Keratinocyte (primary cell): ENCODE data around the gene ARMC9. TPM values are rescaled to one million over a fixed set of nuclear protein-coding genes. Genes with fewer than 3 reads are reported as not detected.
"Not testable (repeated sequence)": the region's sequence is repeated elsewhere in the genome, so short reads cannot be mapped to it uniquely, and the experiment has no call there.

Experiments
- DNase-seq: peaks from one replicate; pipeline ENCODE4 v3.0.0-alpha.2; 2011; ENCODE audit warnings: low read depth, missing footprints, low spot score
- FAIRE-seq: peaks from 2 replicates; lab custom pipeline; 2011; peaks lifted over from hg19 to GRCh38; lab: Jason Lieb, UNC
- H2AFZ ChIP-seq: 2 replicates; pipeline ENCODE4 v1.6.0; 2012; ENCODE audit warnings: low read length, control low read depth, inconsistent platforms; ENCODE audit not compliant: control insufficient read depth
- H3K27ac ChIP-seq: 2 replicates; pipeline ENCODE4 v1.5.1; 2011; ENCODE audit warnings: low read length; ENCODE audit not compliant: control insufficient read depth, insufficient read depth
- H3K27me3 ChIP-seq: 3 replicates; pipeline ENCODE4 v1.6.0; 2011; ENCODE audit warnings: low read length; ENCODE audit not compliant: control insufficient read depth, insufficient read depth; ENCODE audit errors: extremely low read depth
- H3K36me3 ChIP-seq, 2 experiments: 2 replicates in 1 of 2; 3 replicates in 1 of 2; pipeline ENCODE4 v1.5.1; 2011; ENCODE audit warnings: low read length in 2 of 2, mild to moderate bottlenecking in 1 of 2; ENCODE audit not compliant: control insufficient read depth in 2 of 2, insufficient read depth in 2 of 2; ENCODE audit errors: extremely low read depth in 1 of 2
- H3K4me1 ChIP-seq: 3 replicates; pipeline ENCODE4 v1.5.1; 2011; ENCODE audit warnings: low read length; ENCODE audit not compliant: control insufficient read depth, insufficient read depth; ENCODE audit errors: extremely low read depth
- H3K4me2 ChIP-seq: 3 replicates; pipeline ENCODE4 v1.6.0; 2011; ENCODE audit warnings: low read depth, low read length; ENCODE audit not compliant: control insufficient read depth, insufficient read depth; ENCODE audit errors: extremely low read depth
- H3K4me3 ChIP-seq, 3 experiments: fragments of 200-600 bp in 1 of 3; sonication (generic) in 1 of 3; 2 replicates in 2 of 3; 3 replicates in 1 of 3; pipeline ENCODE4 v1.5.1; 2011 to 2016; ENCODE audit warnings: low read length in 3 of 3, mild to moderate bottlenecking in 3 of 3, control low read depth in 2 of 3, inconsistent platforms in 1 of 3, low read depth in 1 of 3, mixed read lengths in 1 of 3, mixed run types in 1 of 3, moderate library complexity in 1 of 3; ENCODE audit not compliant: control insufficient read depth in 2 of 3, insufficient read depth in 2 of 3; ENCODE audit errors: extremely low read depth in 1 of 3
- H3K79me2 ChIP-seq: 2 replicates; pipeline ENCODE4 v1.6.0; 2012; ENCODE audit warnings: low read length; ENCODE audit not compliant: control insufficient read depth, insufficient read depth
- H3K9ac ChIP-seq: 3 replicates; pipeline ENCODE4 v1.6.0; 2011; ENCODE audit warnings: low read length; ENCODE audit not compliant: control insufficient read depth, insufficient read depth; ENCODE audit errors: extremely low read depth
- H3K9me1 ChIP-seq: 3 replicates; pipeline ENCODE4 v1.6.0; 2011; ENCODE audit warnings: low read length; ENCODE audit not compliant: control insufficient read depth, insufficient read depth; ENCODE audit errors: extremely low read depth
- H3K9me3 ChIP-seq: 2 replicates; pipeline ENCODE4 v1.5.1; 2012; ENCODE audit warnings: low read depth, low read length; ENCODE audit not compliant: control insufficient read depth
- H4K20me1 ChIP-seq: 3 replicates; pipeline ENCODE4 v1.6.0; 2011; ENCODE audit warnings: low read length; ENCODE audit not compliant: control insufficient read depth, insufficient read depth; ENCODE audit errors: extremely low read depth
- dilution Hi-C: fragments of 300-500 bp; cut with MboI; formaldehyde crosslinking; loops from one replicate; pipeline ENCODE4 v1.7.0; 2020; ENCODE audit warnings: low sequenced_read_pairs; ENCODE audit not compliant: extremely low pct_ligation_motif_present
- polyA plus RNA-seq, 5 experiments: library from polyadenylated mRNA; depleted of rRNA in 3 of 5; stranded (reverse) in 3 of 5; stranded (forward) in 1 of 5; unstranded in 1 of 5; fragments of >200 nt; gene quantifications; 1 replicate in 1 of 5; 2 replicates in 3 of 5; 3 replicates in 1 of 5; pipeline versions ENCODE4 v1.2.1 to v1.2.3, GENCODE V29; 2011 to 2012; ENCODE audit warnings: missing spikeins in 2 of 5, low read depth in 1 of 5, low replicate concordance in 1 of 5
- TF ChIP-seq, protein P1 (sequence below), 3 experiments: IDR thresholded peaks in 1 of 3; conservative IDR thresholded peaks in 1 of 3; optimal IDR thresholded peaks in 1 of 3; 2 replicates in 2 of 3; 3 replicates in 1 of 3; pipeline versions ENCODE3 to v1.5.1; 2011; ENCODE audit warnings: low read length in 3 of 3, mild to moderate bottlenecking in 3 of 3, moderate library complexity in 2 of 3, control low read depth in 1 of 3, inconsistent platforms in 1 of 3; ENCODE audit not compliant: insufficient read depth in 2 of 3; ENCODE audit errors: extremely low read depth in 1 of 3

Gene ARMC9
- polyA plus RNA-seq, 1 donor (not counting 4 experiments of a cell fraction or from before 2014, with no cell fraction given) = 16.2 TPM

DNA sequence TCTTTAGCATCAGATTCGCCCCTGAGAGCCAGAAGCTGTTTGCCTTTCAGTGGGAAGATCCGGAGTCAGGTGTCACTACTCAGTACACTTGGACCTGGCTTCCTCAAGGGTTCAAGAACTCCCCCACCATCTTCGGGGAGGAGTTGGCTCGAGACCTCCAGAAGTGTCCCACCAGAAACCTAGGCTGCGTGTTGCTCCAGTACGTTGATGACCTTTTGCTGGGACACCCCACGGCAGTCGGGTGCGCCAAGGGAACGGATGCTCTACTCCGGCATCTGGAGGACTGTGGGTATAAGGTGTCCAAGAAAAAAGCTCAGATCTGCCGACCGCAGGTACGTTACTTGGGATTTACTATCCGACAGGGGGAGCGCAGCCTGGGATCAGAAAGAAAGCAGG is 205.8 kb downstream of the ARMC9 start:
- H2AFZ ChIP-seq, dilution Hi-C loops: not testable (repeated sequence)

GRCh38 chr2:231405601-231406367 is 207.4 kb downstream of the ARMC9 start:
- H3K27me3 ChIP-seq, FAIRE-seq, dilution Hi-C loops, H3K36me3 ChIP-seq, H3K79me2 ChIP-seq, H3K4me2 ChIP-seq, H3K9me1 ChIP-seq, H3K4me1 ChIP-seq, H3K27ac ChIP-seq, H3K4me3 ChIP-seq, H4K20me1 ChIP-seq, H3K9me3 ChIP-seq, DNase-seq: not testable (repeated sequence)
- Histone ChIP-seq H2AFZ (peak overlapping the region; percentile 80), H3K9ac (peak overlapping the region; percentile 22)
- TF ChIP-seq, protein P1, sequence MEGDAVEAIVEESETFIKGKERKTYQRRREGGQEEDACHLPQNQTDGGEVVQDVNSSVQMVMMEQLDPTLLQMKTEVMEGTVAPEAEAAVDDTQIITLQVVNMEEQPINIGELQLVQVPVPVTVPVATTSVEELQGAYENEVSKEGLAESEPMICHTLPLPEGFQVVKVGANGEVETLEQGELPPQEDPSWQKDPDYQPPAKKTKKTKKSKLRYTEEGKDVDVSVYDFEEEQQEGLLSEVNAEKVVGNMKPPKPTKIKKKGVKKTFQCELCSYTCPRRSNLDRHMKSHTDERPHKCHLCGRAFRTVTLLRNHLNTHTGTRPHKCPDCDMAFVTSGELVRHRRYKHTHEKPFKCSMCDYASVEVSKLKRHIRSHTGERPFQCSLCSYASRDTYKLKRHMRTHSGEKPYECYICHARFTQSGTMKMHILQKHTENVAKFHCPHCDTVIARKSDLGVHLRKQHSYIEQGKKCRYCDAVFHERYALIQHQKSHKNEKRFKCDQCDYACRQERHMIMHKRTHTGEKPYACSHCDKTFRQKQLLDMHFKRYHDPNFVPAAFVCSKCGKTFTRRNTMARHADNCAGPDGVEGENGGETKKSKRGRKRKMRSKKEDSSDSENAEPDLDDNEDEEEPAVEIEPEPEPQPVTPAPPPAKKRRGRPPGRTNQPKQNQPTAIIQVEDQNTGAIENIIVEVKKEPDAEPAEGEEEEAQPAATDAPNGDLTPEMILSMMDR (optimal IDR thresholded peaks at IDR 0.05 in 1 of 3, IDR thresholded peaks at IDR 0.05 in 1 of 3, conservative IDR thresholded peaks at IDR 0.05 in 1 of 3; ENCODE audit: extremely low read depth in 1 of 3, insufficient read depth in 2 of 3, low read length in 3 of 3) = peak; percentile 7 to 34 (median 24)

More for the DNA sequence above, 205.8 kb downstream of the ARMC9 start:
- H4K20me1 ChIP-seq, H3K79me2 ChIP-seq, H3K4me3 ChIP-seq, H3K36me3 ChIP-seq, DNase-seq, H3K9me3 ChIP-seq, H3K4me2 ChIP-seq, H3K27me3 ChIP-seq, H3K9me1 ChIP-seq, H3K4me1 ChIP-seq, H3K27ac ChIP-seq, H3K9ac ChIP-seq, FAIRE-seq: not testable (repeated sequence)

DNA sequence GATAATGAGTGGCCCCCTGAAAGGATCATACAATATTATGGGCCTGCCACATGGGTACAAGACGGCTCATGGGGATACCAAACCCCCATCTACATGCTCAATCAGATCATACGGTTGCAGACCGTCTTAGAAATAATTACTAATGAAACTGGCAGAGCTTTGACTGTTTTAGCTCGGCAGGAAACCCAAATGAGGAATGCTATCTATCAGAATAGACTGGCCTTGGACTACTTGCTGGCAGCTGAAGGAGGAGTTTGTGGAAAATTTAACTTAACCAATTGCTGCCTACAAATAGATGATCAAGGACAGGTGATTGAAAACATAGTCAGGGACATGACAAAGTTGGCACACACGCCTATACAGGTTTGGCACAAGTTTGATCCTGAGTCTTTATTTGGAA is 209.3 kb downstream of the ARMC9 start:
- H3K4me1 ChIP-seq, H3K79me2 ChIP-seq, H3K27ac ChIP-seq, H3K27me3 ChIP-seq, DNase-seq, H4K20me1 ChIP-seq, H3K36me3 ChIP-seq, H3K9ac ChIP-seq, H2AFZ ChIP-seq, H3K9me3 ChIP-seq, H3K4me2 ChIP-seq, H3K9me1 ChIP-seq, H3K4me3 ChIP-seq, dilution Hi-C loops, FAIRE-seq: not testable (repeated sequence)

DNA sequence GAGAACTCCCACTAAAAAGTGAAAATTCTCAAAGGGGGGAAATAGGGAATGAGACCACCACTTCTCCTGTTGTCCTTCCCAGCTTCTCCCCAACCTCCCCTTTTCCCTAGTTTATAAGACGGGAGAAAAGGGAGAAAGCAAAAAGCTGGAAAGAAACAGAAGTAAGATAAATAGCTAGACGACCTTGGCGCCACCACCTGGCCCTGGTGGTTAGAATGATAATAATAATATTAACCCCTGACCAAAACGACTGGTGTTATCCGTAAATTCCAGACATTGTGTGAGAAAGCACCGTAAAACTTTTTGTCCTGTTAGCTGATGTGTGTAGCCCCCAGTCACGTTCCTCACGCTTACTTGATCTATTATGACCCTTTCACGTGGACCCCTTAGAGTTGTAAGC is 209.9 kb downstream of the ARMC9 start:
- dilution Hi-C loops, H4K20me1 ChIP-seq, H3K27me3 ChIP-seq, DNase-seq, H3K4me1 ChIP-seq, H3K9me1 ChIP-seq, FAIRE-seq, H3K9me3 ChIP-seq, H3K79me2 ChIP-seq, H3K9ac ChIP-seq, H3K4me3 ChIP-seq, H2AFZ ChIP-seq, H3K36me3 ChIP-seq, H3K4me2 ChIP-seq, H3K27ac ChIP-seq: not testable (repeated sequence)
